HL-60 (cell line): ENCODE measurements around the gene DNAJC27.

Source experiments
- GABPA ChIP-seq: IDR thresholded peaks from 2 replicates; pipeline ENCODE4 v1.6.1; 2012; ENCODE audit warnings: low read depth
- POLR2AphosphoS5 ChIP-seq: IDR thresholded peaks from 2 replicates; pipeline ENCODE4 v1.6.1; 2012; ENCODE audit warnings: low read depth
- TF ChIP-seq, protein P1 (sequence below): IDR thresholded peaks from one replicate; pipeline ENCODE4 v1.5.1; 2011; ENCODE audit warnings: low read length, control low read depth, inconsistent platforms; ENCODE audit not compliant: insufficient read depth
- TF ChIP-seq, protein P2 (sequence below): IDR thresholded peaks from 2 replicates; pipeline ENCODE4 v1.6.1; 2012; ENCODE audit warnings: low read depth; ENCODE audit not compliant: insufficient replicate concordance

DNA sequence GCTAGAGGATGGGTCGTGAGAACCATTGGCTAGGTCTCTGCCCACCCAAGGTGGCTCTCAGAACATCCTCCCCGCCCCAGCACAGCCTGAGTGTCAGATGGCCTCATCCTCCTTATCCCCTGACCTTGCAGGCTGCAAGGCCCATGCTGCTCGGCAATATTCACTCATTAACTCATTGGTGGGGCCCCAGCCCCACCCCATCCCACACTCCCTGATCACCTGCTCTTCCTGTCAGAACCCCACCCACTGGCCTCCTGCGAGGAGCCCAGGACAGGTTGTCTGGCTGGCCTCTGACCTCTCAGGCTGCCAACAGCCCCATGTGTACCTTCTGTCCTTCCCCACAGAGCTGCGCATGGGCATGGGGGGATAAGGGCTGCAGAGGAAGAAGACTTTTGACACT lies 57.0 kb downstream of the DNAJC27 start:
- TF ChIP-seq, protein P1, sequence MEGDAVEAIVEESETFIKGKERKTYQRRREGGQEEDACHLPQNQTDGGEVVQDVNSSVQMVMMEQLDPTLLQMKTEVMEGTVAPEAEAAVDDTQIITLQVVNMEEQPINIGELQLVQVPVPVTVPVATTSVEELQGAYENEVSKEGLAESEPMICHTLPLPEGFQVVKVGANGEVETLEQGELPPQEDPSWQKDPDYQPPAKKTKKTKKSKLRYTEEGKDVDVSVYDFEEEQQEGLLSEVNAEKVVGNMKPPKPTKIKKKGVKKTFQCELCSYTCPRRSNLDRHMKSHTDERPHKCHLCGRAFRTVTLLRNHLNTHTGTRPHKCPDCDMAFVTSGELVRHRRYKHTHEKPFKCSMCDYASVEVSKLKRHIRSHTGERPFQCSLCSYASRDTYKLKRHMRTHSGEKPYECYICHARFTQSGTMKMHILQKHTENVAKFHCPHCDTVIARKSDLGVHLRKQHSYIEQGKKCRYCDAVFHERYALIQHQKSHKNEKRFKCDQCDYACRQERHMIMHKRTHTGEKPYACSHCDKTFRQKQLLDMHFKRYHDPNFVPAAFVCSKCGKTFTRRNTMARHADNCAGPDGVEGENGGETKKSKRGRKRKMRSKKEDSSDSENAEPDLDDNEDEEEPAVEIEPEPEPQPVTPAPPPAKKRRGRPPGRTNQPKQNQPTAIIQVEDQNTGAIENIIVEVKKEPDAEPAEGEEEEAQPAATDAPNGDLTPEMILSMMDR = no peak
- TF ChIP-seq POLR2AphosphoS5 (no peak), GABPA (no peak)
- TF ChIP-seq, protein P2, sequence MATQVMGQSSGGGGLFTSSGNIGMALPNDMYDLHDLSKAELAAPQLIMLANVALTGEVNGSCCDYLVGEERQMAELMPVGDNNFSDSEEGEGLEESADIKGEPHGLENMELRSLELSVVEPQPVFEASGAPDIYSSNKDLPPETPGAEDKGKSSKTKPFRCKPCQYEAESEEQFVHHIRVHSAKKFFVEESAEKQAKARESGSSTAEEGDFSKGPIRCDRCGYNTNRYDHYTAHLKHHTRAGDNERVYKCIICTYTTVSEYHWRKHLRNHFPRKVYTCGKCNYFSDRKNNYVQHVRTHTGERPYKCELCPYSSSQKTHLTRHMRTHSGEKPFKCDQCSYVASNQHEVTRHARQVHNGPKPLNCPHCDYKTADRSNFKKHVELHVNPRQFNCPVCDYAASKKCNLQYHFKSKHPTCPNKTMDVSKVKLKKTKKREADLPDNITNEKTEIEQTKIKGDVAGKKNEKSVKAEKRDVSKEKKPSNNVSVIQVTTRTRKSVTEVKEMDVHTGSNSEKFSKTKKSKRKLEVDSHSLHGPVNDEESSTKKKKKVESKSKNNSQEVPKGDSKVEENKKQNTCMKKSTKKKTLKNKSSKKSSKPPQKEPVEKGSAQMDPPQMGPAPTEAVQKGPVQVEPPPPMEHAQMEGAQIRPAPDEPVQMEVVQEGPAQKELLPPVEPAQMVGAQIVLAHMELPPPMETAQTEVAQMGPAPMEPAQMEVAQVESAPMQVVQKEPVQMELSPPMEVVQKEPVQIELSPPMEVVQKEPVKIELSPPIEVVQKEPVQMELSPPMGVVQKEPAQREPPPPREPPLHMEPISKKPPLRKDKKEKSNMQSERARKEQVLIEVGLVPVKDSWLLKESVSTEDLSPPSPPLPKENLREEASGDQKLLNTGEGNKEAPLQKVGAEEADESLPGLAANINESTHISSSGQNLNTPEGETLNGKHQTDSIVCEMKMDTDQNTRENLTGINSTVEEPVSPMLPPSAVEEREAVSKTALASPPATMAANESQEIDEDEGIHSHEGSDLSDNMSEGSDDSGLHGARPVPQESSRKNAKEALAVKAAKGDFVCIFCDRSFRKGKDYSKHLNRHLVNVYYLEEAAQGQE = no peak
